Body of pancreas (tissue), 4 donors: ENCODE results near the gene TNS2.

ENCODE experiments used
- CTCF ChIP-seq, 7 experiments: fragments of 450-650 bp in 4 of 7; fragments of 200-600 bp in 3 of 7; sonication (generic) in 3 of 7; IDR thresholded peaks; one replicate each; pipeline ENCODE4 v1.5.1; 2016 to 2019; ENCODE audit warnings: antibody characterized with exemption in 7 of 7
- POLR2A ChIP-seq, 3 donors: fragments of 450-650 bp; IDR thresholded peaks; one replicate each; pipeline ENCODE4 v1.6.1; 2016; ENCODE audit warnings: antibody characterized with exemption in 3 of 3, mild to moderate bottlenecking in 2 of 3

- no peak for TF ChIP-seq CTCF (IDR thresholded peaks at IDR 0.05)
- TF ChIP-seq POLR2A (IDR thresholded peaks at IDR 0.05) = no peak
These were observed 10.0 kb upstream of the TNS2 start for GRCh38 chr12:53039851-53040250.
